HG02588 (cell line): ENCODE measurements around the gene ELAPOR1.
A peak's percentile ranks its signal among the peaks of the same experiment; 100 is the strongest.

ENCODE experiments used
- ATAC-seq: cut with Tn5 transposase; IDR thresholded peaks from one replicate; pipeline ENCODE4 v1.9.1; 2021; ENCODE audit warnings: mild to moderate bottlenecking, moderate library complexity; ENCODE audit not compliant: unreplicated experiment

ELAPOR1 gene

DNA sequence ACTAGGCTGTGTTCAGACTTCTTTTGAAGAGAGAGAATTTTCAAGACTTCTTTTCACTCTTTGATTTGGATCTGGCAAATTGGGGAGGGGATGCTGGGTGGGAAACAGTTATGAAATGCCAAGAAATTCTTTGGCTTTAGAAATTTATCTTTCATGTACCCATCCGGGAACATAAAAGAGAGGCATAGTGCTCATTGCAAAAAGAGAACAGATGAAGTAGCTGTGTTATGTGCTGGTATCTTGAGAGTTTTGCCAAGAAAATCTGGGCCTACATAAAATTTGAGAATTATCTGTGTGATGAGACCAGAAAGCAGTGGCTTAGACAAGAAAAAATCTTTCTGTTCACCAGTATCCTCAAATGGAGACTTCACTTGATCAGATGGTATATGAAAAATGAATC is 19.0 kb upstream of the ELAPOR1 start:
- no peak for ATAC-seq

DNA sequence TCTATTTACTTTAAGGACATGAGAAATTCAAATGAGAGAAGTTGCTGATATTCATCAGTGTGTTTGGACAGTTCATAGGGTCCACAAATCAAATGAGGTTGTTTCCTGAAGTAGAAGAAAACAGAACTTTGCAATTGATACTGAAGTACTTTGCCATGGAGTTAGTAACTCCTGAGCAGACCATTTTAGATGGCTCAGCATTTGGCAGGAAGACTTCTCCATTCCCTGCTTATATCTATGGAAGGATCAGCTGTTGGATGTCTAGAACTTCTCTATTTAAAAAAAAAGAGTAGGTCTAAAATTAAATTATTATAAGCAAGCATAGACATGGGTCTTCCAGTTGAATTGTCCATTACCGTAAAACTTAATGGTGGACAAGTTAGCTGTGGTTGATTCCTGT is 18.3 kb upstream of the ELAPOR1 start:
- no peak for ATAC-seq

DNA sequence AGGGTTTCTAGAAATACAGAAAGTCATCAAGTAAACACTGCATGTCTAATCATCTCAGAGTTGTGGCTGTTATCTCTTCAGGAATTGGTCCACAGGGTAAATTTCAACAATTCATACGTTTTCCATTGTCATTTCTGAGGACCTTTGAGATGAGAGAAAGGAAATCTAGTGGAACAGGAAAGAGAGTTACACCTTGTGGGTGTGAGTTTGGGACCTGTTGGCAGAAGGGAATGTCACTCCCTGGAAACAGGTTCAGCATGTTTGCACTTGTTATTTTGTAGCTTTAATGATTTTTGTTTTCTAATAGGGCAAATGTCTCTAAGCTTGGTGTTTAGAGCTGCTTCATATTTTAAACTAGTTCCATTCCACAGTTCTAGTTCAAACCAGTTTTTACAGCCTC is 17.8 kb upstream of the ELAPOR1 start:
- ATAC-seq: no peak

DNA sequence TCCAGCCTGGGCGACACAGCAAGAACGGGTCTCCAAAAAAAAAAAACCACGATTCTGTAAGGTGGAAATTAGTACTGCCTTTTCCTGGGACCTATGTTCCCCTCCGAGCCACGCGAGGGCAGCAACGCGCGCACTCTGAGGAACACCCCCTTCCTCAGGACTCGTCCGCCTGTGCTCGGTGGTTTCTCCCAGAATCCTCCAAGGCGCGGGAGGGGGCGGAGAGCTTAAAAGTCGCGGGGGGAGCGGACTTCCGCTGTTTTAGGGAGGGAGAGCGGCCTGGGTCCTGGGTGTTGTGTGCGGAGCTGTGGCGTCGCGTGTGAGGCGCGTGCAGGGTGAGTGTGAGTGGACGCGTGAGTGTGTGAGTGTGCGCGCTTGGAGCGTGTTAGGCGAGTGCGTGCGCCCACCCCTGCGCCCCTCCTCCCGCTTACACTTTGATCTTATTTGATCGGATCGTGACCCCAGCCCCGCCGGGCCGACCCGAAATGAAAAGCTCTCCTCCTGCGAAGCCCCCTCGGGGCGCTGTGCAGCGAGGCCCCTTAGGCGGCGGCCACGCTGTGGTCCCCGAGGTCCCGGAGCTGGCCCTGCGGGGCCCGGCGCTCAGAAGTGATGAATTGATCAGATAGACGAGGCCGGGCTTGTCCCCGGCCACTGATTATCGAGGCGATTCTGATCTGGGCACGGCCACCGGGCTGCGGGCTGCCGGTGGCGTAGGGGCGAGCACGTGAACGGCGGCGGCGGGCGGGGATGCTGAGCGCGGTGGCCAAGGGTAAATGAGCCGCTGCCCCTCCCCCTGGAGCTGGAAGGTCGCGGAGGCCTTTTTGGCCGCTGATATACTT is 13.8 kb upstream of the ELAPOR1 start:
- ATAC-seq: peak; percentile 80

DNA sequence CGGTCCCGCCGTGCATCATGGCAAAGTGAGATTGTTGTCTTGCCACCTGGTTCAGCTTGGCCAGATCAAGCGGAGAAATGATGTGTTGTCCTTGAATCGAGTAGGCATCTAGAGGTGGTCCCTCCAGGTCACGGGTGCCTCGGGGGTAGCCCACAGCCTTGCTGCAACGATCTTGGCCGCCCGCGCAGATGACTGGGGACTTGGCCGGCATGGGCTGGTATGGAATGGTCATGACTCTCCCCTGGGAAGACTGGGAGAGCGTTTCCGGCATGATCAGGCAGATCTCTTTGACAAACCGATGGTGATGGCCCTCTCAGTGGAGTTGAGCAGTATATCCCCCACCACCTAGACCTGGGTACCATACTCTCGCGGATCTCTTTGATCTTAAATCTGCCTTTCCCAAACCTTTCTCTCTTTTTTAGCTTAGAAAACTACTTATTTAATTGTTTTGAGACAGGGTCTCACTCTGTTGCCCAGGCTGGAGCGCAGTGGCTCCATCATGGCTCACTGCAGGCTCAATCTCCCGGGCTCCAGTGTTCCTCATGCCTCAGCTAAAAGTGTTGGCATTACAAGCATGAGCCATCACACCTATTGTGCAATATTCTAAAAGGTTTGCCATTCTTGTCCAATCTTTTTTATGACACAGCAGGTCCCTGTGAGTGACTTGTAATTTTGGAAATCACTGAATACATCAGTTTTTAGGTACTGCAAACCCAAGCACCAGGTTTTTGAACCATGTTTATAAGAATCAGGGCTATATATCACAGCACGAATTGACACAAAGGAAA is 9.4 kb upstream of the ELAPOR1 start:
- no peak for ATAC-seq

DNA sequence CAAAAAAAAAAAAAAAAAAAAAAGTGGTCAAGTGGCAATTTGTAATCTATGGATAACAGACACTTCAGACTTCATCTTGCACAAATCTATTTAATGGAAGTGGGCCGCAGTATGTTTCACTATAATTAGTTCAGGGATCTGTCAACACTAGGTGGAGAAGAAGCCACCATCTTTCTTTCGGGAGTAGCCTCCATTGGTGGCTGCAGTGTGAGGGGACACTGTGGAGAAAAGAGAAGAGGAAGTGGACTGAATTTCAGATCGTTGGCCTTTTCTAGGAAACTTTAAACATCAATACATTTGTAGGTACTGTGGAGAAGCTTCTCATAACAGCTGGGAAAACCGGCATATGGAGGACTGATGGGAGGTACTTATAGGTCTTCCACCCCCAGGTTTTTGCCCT is 8.0 kb upstream of the ELAPOR1 start:
- ATAC-seq: no peak

DNA sequence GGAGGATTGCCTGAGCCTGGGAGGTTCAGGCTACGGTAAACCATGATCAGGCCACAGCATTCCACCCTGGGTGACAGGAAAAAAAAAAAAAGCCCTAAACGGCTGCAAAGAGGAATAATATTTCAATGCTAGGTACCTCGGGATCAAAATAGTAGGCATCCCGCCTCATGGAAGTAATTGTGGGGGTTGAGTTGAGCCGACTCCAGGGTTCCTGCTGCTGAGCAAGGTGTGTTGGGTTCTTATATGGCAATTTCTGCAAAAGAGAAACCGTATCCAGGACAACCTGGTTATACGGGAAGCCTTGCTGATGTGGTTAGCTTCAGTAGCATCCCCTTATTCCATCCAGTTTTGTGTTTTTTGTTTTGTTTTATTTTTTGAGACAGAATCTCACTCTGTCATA is 6.1 kb upstream of the ELAPOR1 start:
- ATAC-seq: no peak

DNA sequence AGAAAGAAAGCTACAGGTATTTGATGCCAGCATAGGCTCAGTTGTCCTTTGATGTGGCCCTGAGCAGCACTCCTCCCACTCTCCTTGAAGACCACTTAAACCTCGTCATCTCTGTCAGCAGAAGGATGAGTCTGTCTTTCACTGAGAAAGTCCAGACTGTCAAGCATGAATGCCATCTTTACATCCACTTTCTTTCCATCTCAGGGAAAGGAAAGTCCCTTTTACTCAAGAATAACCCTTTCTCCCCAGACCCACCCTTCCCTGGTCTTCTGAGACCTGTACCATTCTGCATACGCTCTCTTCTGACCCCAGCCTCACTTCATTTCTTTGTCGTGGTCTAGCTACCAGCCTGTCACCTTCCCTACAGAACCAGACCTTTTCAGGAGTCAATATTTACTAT is 4.0 kb upstream of the ELAPOR1 start:
- ATAC-seq: no peak

DNA sequence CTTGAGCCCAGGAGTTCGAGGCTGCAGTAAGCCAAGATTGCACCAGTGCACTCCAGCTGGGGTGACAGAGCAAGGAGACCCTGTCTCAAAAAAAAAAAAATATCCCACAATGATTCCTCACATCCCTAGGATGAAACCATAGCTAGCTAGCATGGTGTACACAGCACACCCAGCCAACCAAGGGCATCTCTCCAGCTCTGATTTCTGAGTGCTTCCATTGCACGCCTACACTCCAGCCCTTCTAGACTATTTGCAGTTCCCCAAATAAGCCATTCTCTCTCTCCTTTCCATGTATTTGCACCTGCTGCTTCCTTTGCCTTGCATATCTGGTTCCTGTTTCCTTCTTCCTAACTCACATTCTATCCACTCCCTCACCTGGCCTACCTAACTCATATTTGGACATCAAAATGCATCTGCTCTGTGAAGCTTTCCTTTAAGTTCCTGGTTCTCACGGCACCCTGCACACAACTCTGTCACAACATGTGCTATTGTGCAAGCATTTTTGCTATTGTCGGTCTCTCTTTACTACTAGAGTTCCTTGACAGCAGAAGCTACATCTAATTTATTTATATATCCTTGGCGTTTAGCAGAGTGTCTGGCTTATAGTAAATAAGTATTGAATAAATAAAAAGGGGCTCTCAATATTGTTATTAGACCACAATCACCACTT is 2.4 kb upstream of the ELAPOR1 start:
- no peak for ATAC-seq

DNA sequence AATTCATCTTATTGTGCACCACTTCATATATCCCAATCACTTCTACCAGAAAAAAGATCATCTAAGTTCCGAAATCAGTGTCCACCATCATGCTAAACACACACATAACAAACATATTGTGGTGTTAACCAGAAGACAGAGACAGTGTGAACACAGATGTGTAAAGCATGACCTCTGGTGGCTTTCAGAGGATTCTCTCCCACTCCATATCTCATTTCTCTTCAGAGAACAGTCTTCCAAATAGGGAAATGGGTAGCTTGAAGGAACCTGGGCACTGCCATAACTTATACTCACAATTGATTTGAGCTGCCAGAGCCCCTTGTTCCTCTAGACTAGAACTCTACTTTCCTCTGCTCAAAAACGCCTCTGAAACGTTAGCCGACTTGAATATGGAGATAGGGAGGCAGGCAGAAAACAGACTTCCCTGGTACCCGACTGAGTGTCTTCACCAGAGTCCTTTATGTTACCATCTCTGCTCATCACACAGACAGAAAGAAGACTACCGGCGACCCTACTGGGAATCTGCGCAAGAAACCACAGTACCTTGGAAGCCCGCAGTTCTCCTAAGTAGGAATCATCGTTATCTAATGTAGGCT is 1.8 kb upstream of the ELAPOR1 start:
- no peak for ATAC-seq

DNA sequence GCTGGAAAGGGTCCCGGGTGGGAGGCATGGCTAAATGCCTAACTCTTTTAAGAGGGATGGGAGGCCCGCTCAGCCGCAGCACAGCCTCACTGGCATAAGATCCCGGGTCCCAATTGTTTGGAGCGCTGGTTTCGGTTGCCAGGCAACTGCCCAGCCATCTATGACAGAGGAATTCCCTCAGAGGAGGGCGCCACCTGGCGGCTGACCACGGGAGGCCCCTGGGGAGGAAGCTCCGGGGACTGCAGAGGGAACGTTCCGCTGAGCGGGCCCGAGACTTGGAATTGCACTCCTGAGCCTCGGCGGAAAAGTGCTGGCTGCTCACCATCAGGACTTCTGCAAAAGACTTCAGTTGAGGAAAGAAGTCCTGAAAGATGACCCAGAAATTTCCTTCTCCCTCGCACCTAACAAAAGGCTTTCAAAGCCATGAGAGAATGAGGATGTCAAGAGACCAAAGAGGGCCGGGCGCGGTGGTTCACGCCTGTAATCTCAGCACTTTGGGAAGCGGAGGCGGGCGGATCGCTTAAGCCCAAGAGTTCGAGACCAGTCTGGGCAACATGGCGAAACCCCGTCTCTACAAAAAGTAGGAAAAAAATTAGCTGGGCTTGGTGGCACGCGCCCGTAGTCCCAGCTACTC is 1.1 kb upstream of the ELAPOR1 start:
- ATAC-seq: peak; percentile 66

DNA sequence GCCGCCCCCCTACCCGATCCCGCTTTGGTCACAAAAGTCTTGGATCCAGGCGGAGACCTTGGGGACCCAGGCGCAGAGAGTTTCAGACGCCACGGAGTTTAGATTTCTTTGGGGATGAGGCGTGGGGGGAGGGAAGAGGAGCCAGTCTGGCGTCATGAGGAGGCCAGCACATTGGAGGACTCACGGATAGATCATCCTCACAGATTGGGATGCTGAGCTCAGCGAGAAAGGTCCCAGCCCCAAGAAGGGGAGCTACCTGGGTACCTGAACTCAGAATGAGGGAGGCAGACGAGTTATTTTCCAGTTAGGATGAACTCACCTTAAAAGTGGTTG is 393 bp downstream of the ELAPOR1 start:
- ATAC-seq: no peak

DNA sequence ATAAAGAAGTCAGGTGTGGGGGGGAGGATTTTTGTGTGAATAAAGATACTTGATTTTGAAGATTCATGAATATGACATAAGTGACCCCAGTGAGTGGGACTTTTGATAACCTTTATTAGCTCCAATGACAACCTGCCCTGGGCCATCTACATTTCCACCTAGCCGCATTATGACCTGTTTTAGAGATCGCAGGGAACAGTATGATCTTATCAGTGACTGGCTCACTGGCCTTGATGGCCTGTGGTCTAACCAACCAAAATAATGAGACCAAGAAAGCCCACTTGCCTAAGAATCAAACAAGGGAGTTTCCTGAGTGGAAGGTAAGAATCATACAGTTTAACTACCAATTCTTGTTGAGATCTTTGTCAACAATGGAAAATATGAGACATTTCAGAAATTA is 1.8 kb downstream of the ELAPOR1 start:
- no peak for ATAC-seq

DNA sequence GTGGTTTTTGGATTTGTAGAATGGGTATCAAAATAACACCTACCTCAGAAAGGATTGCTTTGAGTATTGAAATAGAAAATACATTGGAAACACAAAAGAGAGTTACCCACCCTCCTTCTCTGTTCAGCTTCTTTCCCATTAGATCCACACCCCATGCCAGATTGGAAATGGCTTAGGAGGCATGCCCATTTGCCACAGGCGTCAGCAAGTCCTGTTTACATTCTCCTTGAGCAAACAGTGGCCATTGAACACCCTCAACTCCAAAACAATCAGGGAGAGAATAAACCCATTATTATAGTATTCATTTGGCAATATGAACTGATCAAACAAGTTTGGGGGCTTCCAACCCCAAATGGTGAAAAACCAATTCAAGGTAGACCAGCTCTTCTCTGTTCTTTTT is 2.4 kb downstream of the ELAPOR1 start:
- no peak for ATAC-seq

DNA sequence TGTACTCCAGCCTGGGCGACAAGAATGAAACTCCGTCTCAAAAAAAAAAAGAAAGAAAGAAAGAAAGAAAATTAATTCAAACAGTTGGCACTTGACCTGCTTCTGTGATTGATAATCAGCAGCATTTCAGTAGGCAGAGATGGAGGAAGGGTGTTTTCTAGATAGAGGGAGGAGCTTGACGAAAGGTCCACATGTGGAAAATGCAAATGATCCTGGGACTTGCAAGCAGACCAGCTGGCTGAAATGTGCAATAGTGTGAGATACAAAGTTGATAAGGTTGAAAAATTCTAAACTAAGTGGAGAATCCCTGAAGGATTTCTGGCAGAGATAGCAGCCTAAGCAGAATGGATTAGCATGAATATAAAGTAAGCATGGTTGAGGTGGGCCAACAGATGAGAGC is 4.2 kb downstream of the ELAPOR1 start:
- ATAC-seq: no peak

DNA sequence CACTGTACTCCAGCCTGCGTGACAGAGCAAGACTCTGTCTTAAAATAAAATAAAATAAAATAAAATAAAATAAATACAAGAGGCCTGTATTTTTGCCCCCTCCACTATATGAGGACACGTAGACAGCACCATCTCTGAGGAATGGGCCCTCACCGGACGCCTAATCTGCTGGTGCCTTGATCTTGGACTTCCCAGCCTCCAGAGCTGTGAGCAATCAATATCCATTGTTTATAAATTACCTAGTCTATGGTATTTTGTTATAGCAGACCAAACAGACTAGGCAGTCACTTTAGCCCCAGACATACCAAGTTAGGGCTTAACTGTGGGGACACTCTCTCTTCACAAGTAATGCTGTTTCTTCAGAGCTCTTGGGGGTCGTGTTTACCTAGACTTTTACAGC is 6.4 kb downstream of the ELAPOR1 start:
- no peak for ATAC-seq

DNA sequence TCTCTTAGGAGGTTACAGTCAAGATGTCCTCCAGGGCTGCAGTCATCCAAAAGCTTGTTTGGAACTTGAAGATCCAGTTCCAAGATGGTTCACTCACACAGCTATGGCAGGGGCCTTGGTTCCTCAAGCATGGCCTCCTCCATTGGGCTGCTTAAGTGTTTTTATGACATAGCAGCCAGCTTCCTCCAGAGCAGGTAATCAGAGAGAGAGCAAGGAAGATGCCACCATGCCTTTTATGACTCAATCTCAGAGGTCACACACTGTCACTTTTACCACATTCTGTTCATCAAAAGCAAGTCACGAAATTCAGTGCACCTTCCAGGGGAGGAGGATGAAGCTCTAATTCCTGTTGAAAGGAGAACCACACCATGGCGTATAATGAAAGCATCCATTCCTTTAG is 17.1 kb downstream of the ELAPOR1 start:
- ATAC-seq: no peak

DNA sequence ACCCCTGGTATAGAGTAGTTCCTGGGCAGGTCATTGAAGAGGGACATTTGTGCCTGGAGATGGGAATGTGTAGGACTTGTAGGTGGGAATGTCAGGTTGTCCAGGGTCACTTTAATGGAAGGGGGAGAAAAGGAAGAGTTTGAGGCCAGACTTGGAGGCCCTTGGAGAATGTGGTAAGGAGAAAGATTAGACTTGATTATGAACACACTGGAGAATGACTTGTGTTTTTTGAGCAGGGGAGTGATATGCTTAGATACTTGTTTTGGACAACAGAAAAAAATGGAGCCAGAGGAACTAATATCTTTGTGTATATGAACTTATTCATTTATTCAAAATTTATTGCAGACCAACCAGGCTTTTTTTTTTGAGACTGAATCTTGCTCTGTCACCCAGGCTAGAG is 17.9 kb downstream of the ELAPOR1 start:
- ATAC-seq: no peak

DNA sequence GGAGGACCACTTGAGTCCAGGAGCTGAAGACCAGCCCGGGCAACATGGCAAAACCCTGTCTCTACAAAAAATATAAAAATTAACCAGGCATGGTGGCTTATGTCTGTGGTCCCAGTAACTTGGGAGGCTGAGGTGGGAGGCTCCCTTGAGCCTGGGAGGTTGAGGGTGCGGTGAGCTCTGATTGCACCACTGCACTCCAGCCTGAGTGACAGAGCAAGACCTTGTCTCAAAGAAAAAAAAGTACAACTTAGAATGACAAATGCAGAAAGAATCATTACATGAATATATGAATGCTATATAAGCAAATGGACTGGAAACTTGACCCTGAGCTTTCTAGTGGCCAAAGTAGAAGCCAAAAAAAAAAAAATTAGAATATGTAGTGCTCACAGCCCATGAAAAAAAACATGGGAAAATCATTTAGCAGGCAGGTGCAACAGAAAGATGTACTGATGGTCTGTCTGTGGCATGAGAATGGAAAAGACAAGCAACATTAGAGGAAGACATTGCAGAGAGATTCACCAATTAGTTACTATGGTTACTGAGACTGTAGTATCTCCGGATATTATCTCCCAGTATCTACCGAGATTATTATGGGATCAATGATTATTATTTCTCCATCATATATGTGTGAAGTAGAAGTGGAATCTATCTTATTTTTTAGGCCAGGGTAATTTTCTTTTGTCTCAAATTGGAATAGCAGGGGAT is 19.2 kb downstream of the ELAPOR1 start:
- no peak for ATAC-seq

DNA sequence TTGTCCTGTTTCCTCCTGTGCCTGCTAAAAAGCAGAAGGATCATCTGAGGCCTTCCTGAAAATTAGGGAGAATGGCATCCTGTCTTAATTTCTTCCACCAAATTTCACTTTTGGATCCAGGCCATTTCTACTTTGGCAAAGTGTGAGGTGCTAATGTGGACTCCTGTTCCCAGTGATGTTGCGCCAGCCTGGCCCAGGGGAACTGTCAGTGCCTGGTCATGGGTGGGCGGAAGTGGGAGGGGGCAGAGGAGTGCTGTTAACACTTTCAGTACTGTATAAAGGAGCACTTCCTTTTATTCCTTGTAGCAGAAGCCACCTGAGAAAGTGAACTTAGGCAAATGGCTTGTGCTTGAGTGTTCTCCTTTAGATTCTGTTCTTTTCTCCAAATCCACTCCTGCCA is 19.9 kb downstream of the ELAPOR1 start:
- ATAC-seq: peak; percentile 51

DNA sequence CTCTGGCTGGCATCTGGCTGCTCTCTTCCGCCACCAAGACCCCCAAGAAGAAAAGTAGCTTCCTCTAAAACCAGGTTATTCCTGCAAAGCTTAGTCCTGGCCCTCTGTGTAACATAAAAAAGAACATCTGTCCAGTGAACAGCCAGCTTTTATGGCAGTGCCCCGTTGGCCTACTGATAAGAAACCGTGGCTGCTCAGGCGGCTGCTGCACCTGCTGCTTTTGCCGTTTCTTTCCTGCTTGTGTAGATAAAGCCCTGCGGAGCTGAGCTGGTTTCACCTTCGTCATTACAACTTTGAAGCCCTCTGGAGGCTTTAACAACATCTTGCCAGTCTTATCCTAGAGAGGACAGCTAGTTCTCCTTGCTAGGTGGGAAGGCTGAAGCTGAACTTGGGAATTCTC is 20.5 kb downstream of the ELAPOR1 start:
- ATAC-seq: no peak
